ENCODE results near the gene HNRNPC.
"Not testable (repeated sequence)": the region's sequence is repeated elsewhere in the genome, so short reads cannot be mapped to it uniquely, and the experiment has no call there.

The HNRNPC gene

DNA sequence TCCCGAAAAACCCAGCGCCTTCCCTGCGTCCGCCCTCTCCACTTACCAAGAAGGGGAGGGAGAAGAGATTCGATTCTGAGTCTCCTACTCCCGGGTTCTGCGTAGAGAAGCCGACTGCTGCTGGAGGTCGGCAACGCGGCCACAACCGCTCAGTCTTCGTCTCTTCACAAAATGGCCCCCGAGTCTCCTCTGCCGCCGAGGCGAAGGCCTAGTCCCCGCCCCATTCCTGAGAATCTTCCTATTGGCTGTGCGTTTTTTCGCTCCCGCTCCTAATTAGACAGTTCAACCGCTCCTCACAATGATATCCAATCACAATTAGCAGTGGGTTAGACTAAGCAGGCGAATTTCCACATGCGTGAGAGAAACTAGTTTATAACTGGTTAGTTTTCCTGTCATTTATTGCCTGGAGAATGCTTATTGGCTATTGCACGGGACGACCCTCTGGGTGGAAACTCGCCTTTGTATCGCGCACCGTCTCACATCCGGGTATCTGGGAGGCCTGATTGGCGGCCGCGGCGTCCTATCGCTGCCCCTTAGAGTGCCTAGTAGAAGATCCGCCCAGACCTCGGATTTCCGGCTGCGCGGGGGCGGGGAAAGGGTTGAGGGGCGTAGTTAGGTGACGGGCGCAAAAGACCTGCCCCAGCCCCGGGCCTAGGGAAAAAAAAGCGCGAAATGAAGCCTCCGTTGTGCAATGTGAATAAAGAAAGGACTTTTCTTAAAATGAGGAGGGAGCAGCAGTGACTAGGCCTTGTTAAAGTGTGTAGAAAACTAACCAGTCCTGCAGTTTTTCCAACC, at the start of gene HNRNPC:
Gene HNRNPC, minus strand, starts transcription at position 191 of the 795 bp plus-strand sequence. CDS start 35,249 bp downstream, outside the sequence.
- peak; percentile 100 for DNase-seq

DNA sequence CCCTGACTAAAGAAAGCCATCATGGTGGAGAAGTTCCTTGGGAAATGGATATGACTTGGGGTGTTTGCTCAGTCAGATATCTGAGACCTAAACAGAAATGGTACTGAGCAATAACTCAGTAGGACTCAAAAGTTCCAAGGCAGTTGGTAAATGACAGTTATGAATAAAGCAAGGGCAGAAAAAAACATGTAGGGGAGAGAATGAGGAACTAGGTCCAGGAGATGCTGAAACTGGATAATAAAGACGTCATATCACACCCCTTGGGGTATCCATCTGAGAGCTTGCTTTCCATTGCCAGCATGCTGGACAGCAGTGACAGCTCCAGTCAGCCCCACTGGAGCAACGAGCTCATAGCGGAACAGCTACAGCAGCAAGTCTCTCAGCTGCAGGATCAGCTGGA, 48.2 kb upstream of the HNRNPC start:
- DNase-seq, result no peak

DNA sequence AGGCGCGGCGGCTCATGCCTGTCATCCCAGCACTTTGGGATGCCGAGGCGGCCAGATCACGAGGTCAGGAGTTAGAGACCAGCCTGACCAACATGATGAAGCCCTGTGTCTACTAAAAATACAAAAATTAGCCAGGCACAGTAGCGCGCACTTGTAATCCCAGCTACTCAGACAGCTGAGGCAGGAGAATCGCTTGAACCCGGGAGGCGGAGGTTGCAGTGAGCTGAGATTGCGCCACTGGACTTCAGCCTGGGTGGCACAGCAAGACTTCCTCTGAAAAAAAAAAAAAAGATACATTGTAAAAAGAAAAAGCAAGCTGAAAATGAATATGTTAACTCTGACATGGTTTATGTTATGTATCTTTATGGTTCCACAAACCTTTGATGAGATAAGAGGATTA, 44.3 kb upstream of the HNRNPC start:
- no peak for DNase-seq

DNA sequence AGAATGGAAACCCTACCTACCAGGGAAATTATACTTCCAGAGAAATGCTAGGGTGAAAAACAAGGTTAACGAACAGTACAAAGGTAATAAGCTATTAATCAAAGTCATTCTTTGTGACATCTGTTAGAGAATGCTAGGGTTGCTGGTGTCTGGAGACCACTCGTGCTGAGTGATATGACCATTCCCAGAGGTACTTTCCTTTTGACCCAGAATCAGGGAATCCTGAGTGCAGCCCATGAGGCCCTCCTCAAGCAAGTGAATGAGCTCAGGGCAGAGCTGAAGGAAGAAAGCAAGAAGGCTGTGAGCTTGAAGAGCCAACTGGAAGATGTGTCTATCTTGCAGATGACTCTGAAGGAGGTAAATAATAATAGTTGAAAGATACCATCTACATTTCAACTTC, 42.4 kb upstream of the HNRNPC start:
- DNase-seq, result no peak

DNA sequence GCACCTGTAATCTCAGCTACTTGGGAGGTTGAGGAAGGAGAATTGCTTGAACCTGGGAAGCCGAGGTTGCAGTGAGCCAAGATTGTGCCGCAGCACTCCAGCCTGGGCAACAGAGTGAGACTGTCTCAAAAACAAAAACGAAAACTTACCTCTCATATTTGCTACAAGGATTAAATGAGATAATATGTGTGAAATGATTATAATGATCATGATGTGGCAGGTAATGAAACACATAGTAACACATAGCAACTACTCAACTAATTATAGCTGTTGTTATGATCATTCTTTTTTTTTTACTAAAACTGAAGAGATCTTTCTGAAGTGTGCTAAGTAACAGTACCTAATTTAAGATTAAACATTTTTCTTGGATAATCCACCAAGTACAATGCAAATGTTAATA, 40.7 kb upstream of the HNRNPC start:
- DNase-seq, result no peak

DNA sequence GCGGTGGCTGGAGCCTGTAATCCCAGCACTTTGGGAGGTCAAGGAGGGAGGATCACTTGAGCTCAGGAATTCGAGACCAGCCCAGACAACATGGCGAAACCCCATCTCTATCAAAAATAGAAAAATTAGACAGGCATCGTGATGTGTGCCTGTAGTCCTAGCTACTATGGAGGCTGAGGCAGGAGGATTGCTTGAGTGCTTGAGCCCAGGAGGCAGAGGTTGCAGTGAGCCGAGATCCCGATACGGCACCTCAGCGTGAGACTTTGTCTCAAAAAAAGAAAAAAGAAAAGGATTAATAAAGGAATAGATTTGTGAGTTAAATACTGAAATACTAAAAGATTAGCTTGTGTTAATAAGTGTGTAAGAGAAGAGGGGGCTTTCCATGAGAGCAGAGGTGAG, 40.0 kb upstream of the HNRNPC start:
- no peak for DNase-seq

DNA sequence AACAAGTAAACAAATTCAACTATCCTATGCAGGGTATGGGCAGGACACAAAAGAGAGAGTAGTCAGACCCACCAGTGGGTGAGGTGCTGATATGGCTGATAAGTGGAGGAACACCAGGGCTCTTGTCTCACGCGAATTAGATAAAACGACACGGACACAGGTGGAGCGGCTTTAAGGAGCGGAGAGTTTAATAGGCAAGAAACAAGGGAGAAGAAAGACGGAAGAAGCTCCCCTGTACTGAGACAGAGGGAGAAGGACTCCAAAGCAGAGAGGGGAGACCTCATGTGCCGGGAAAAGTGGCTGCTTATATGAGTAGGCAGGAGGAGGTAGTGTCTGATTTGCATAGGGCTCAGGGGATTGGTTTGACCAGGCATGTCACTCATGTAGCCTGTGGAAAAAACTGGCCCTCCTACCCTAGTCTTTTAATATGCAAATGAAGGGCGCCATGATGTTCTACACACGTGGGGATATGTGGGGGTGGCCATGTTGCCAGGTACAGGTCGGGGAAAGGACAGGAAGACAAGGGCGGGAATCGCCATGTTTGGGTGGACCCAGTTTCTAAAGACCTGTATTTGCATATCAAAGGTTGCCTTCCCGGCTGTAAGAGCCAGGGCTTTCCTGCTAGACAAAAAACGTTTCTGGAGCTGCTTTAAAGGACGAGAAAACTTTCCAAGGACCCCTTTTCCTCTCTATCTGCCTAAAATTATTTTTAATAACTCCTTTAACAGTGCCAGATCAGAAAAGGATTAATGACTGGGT, 39.4 kb upstream of the HNRNPC start:
- DNase-seq, result peak; percentile 75

DNA sequence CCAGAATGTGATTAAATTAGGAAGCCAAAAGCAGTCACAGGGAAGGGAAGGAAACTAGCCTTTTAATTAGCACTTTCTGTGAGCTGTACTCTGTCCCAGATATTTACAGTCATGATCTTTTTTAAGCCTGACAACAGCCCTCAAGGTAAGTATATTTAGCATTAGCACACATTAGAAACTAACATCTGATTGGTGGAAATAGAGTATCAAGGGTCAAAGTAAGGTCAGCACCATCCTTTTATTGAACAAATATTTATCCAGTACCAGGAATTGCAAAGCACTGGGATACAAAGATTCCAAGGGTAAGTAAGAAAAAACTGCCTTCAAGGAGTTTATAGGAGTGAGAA, 38.9 kb upstream of the HNRNPC start:
- no peak for DNase-seq

DNA sequence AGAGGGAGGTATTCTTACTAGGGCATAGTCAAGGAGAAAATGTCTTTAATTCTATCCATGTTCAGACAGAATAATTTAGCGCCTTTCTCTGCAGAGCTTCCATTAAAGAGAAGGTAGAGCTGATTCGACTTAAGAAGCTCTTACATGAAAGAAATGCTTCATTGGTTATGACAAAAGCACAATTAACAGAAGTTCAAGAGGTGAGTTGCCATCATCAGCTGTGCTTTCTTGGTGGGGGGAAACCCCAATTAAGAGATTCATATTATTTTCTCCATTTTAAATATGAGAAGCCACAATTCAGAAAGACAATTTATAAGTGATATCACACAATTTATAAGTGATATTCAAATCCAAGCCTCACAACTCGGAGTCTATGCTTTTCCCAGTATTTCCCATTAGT, 38.4 kb upstream of the HNRNPC start:
- no peak for DNase-seq

DNA sequence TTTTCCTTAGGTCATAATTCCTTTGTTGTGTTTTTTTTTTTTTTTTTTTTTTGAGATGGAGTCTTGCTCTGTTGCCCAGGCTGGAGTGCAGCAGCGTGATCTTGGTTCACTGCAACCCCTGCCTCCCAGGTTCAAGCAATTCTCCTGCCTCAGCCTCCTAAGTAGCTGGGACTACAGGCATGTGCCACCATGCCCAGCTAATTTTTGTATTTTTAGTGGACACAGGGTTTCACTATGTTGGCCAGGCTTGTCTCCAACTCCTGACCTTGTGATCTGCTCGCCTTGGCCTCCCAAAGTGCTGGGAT, 33.5 kb upstream of the HNRNPC start:
- not testable (repeated sequence) for DNase-seq

DNA sequence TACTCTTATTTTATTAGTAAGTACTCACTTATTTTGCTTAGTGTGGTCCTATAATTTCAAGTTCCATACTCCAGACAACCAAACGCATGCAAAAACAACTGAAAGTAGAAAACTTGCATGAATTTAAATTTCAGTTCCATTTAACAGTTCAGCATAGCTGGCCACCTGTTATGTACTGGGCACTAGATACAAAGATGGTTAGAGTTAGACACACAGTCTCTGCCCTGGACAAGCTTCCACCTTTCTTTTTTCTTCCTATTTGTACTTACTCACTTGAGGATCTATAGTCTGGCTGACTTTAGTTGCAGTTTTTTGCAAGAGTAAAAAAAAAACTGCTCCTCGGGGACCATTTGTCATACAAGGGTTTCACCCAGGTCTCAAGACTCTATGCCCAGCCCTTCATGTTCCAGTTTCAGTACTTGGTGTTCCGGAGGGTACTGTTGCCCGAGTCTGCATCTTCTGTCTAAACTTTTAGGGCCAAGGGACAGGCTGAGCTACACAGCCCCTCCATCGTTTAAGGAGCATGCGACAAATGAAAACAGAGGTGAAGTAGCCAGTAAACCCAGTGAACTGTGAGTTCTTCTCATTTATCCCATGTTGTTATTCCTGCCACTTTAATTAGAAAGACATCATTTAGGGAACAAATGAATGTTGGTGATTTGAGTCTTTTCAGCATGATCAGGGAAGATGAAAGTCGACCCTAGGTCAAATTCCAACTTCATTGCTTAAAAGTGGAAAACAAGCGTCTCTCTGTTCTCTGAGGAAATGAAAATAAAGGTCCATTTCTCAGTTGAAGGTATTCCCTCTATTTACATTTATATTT, 33.0 kb upstream of the HNRNPC start:
- DNase-seq, result no peak

DNA sequence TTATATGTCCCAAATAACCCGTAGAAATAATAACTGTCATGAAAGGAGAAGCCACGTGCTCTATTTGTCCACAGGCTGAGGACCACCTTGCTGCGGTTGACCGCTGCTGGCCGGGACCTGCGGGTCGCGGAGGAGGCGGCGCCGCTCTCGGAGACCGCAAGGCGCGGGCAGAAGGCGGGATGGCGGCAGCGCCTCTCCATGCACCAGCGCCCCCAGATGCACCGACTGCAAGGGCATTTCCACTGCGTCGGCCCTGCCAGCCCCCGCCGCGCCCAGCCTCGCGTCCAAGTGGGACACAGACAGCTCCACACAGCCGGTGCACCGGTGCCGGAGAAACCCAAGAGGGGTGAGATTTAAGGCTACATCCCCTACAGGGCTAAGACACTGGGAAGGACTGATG, 31.6 kb upstream of the HNRNPC start:
- no peak for DNase-seq

DNA sequence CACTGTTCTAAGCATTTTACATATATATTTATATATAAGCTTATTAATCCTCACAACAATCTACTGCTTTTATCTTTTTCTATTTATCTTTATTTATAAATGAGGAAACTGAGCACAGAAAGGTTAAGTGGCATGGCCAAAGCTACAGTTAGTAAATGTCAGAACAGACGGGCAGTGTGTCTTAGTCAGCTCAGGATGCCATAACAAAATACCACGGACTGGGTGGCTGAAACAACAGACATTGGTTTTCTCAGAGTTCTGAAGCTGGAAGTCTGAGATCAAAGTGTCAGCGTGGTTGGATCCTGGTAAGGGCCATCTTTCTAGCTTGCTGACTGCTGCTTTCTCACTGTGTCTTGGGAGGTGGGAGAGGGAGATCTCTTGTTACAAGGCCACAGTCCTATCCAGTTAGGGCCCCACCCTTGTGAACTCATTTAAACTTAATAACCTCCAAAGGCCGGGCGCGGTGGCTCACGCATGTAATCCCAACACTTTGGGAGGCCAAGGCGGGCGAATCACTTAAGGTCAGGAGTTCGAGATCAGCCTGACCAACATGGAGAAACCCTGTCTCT, 30.4 kb upstream of the HNRNPC start:
- no peak for DNase-seq

DNA sequence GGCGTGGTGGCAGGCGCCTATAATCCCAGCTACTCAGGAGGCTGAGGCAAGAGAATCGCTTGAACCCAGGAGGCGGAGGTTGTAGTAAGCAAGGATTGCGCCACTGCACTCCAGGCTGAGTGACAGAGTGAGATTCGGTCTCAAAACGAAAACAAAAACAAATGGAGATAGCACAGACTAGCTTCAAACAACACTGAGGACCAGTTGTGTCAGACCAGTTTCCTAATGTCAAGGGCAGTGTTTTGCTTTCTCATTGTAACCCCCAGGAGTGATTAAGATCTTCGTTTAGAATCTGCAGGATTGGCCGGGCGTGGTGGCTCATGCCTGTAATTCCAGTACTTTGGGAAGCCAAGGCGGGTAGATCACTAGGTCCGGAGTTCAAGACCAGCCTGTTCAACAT, 29.1 kb upstream of the HNRNPC start:
- no peak for DNase-seq

DNA sequence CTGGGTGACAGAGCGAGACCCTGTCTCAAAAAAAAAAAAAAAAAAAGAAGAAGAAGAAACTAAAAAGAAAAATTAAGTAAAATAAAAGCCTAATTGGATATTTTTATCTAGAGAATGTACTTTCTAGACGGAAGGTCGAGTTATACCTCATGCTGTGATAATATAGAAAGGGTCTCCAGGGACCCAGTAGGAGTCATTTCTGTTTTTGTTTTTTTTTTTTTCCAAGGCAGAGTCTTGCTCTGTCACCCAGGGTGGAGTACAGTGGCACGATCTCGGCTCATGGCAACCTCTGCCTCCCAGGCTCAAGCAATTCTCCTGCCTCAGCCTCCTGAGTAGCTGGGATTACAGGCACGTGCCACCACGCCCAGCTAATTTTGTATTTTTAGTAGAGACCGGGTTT, 24.8 kb upstream of the HNRNPC start:
- DNase-seq, result not testable (repeated sequence)

DNA sequence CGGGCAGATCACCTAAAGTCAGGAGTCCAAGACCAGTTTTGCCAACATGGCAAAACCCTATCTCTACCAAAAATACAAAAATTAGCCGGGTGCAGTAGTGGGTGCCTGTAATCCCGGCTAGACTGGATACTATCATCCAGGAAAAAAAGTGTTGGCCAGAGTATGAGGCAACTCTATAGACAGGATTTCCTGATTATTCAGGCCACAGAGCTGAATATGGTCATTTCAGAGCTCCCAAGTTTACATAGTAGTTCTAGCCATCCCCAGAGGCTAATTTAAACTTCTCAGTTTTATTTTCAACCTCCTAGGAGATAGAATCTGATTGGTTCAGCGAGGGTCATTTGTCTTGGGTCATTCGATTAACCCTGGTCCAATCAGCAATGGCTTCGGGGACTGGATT, 17.9 kb upstream of the HNRNPC start:
- no peak for DNase-seq

DNA sequence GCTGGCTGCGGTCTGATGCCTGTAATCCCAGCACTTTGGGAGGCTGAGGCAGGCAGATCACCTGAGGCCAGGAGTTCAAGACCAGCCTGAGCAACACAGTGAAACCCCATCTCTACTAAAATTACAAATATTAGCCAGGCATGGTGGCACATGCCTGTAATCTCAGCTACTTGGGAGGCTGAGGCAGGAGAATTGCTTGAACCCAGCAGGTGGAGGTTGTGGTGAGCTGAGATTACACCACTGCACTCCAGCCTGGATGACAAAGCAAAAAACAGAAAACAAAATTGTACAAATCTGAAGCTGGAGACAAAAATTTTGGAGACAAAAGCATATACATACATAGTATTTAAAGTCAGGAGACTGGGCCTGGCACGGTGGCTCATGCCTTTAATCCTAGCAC, 17.3 kb upstream of the HNRNPC start:
- DNase-seq, result not testable (repeated sequence)

DNA sequence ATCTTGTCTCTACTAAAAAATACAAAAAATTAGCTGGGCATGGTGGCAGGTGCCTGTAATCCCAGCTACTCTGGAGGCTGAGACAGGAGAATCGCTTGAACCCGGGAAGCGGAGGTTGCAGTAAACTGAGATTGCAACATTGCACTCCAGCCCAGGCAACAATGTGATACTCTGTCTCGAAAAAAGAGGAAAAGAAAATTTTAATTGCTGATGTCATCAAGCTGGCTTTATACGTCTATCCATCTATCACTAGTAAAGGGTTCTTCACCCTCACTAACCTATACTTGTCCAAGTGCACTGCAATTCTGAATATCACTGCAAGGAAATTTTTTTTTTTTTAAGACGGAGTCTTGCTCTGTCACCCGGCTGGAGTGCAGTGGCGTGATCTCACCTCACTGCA, 12.7 kb upstream of the HNRNPC start:
- not testable (repeated sequence) for DNase-seq

DNA sequence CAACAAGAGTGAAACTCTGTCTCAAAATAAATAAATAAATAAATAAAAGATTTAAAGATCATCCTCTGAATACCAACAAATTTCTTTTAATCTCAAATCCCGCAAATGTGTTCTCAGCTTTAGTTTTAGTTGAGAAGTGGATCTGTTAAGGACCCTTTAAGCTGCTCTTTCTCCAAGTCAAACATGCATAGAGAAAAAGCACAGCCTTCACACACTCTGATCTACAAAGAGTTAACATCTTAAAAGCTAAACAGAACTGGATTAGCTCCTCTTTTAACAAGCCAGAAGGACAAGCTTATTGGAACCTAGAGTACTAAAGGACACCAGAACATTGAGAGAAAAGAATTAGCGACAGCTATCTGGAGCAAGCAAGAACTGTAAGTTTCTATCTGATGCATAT, 10.5 kb upstream of the HNRNPC start, which contains the start of gene RPGRIP1:
Gene RPGRIP1, plus strand, starts transcription at position 301 of the 400 bp plus-strand sequence. CDS start 7,894 bp downstream, outside the sequence.
- DNase-seq, result no peak

DNA sequence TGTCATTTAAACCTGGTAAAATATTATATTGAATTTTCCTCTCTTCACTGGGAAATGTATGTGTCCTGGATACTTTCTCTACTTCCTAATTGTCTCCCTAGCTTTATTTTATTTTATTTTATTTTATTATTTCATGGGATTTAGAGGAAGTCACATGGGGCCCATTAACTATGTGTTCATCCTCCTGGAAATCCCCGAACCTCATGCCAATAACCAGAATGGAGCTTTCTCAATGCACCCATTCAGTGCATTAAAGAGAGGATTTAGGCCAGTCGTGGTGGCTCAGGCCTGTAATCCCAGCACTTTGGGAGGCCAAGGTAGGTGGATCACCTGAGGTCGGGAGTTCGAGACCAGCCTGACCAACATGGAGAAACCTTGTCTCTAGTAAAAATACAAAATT, 9.4 kb upstream of the HNRNPC start:
- DNase-seq, result no peak

DNA sequence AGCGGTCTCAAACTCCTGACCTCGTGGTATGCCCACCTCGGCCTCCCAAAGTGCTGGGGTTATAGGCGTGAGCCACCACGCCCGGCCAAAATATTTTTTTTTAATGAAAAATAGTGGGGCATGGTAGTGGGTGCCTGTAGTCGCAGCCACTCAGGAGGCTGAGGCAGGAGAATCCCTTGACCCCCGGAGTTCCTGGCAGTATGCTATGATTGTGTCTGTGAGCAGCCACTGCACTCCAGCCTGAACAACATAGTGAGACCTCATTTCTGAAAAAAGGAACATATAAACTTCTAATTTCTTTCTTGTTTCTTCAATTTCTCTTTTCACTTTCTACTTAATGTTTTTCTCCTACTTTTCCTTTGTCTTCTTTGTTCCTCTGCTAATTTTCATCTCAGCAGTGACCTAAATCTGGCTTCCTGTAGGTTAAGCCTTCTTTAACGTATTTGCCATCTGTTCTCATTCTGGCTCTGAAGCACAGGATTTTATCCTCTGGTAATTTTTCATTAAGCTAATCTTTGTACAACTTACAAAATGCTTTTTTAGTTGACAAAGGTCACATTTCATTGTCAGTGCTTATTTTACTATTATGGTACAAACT, 6.1 kb upstream of the HNRNPC start:
- no peak for DNase-seq

DNA sequence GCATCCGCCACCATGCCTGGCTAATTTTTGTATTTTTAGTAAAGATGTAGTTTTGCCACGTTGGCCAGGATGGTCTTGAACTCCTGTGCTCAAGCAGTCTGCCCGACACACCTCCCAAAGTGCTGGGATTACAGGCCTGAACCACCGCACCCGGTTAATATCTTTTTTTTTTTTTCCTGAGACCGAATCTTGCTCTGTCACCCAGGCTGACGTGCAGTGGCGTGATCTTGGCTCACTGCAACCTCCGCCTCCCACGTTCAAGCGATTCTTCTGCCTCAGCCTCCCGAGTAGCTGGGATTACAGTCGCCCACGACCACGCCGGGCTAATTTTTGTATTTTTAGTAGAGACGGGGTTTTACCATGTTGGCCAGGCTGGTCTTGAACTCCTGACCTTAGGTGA, 3.4 kb upstream of the HNRNPC start:
- DNase-seq, result not testable (repeated sequence)

Measured in activated effector memory CD4-positive, alpha-beta T cell treated with Interleukin-2 at 50 U/mL for 16 hours (primary cell).